GM23248 (cell line): ENCODE measurements around the gene FAM240B. TPM values are rescaled to one million over a fixed set of nuclear protein-coding genes. Genes with fewer than 3 reads are reported as not detected.

Experiments used
- DNase-seq: peaks from one replicate; pipeline ENCODE4 v3.0.0-alpha.2; 2015
- H2AFZ ChIP-seq: fragments of 200-600 bp; sonication (generic); 2 replicates; pipeline ENCODE4 v1.6.1; 2016; ENCODE audit warnings: antibody characterized with exemption
- H3F3A ChIP-seq: fragments of 200-600 bp; sonication (generic); 2 replicates; pipeline ENCODE4 v1.6.1; 2016; ENCODE audit warnings: mild to moderate bottlenecking, antibody characterized with exemption, mixed run types; ENCODE audit not compliant: insufficient read depth
- H3K27ac ChIP-seq: fragments of 200-600 bp; sonication (generic); 2 replicates; pipeline ENCODE4 v1.5.1; 2016; ENCODE audit warnings: mild to moderate bottlenecking
- H3K27me3 ChIP-seq: fragments of 200-600 bp; sonication (generic); replicated peaks from 2 replicates; pipeline ENCODE4 v1.6.1; 2016; ENCODE audit warnings: mild to moderate bottlenecking; ENCODE audit not compliant: insufficient read depth
- H3K36me3 ChIP-seq: fragments of 200-600 bp; sonication (generic); 2 replicates; pipeline ENCODE4 v1.6.1; 2016; ENCODE audit warnings: low read depth, mild to moderate bottlenecking
- H3K4me1 ChIP-seq: fragments of 200-600 bp; sonication (generic); 2 replicates; pipeline ENCODE4 v1.6.1; 2016; ENCODE audit warnings: mild to moderate bottlenecking; ENCODE audit not compliant: insufficient read depth
- H3K4me2 ChIP-seq: fragments of 200-600 bp; sonication (generic); one replicate; pipeline ENCODE4 v1.6.1; 2016; ENCODE audit warnings: mild to moderate bottlenecking; ENCODE audit not compliant: unreplicated experiment
- H3K4me3 ChIP-seq: fragments of 200-600 bp; sonication (generic); 2 replicates; pipeline ENCODE4 v1.5.1; 2016; ENCODE audit warnings: mild to moderate bottlenecking
- H3K79me2 ChIP-seq: fragments of 200-600 bp; sonication (generic); 2 replicates; pipeline ENCODE4 v1.6.1; 2016; ENCODE audit warnings: mild to moderate bottlenecking; ENCODE audit not compliant: insufficient read depth
- H3K9ac ChIP-seq: fragments of 200-600 bp; sonication (generic); 2 replicates; pipeline ENCODE4 v1.6.1; 2016; ENCODE audit warnings: mild to moderate bottlenecking
- H3K9me2 ChIP-seq: fragments of 200-600 bp; sonication (generic); 2 replicates; pipeline ENCODE4 v1.6.1; 2016; ENCODE audit warnings: mixed run types, mild to moderate bottlenecking, moderate library complexity; ENCODE audit not compliant: insufficient read depth
- H3K9me3 ChIP-seq: fragments of 200-600 bp; sonication (generic); one replicate; pipeline ENCODE4 v1.6.1; 2017; ENCODE audit warnings: low read depth
- H4K20me1 ChIP-seq: fragments of 200-600 bp; sonication (generic); 2 replicates; pipeline ENCODE4 v1.6.0; 2016; ENCODE audit not compliant: insufficient read depth
- EZH2 ChIP-seq: fragments of 200-600 bp; sonication (generic); IDR thresholded peaks from 2 replicates; pipeline ENCODE4 v1.6.1; 2018; ENCODE audit warnings: antibody characterized with exemption, mild to moderate bottlenecking; ENCODE audit not compliant: insufficient read depth, poor library complexity, severe bottlenecking
- EZH2phosphoT487 ChIP-seq: fragments of 200-600 bp; sonication (generic); IDR thresholded peaks from 2 replicates; pipeline ENCODE4 v1.6.1; 2018; ENCODE audit warnings: antibody characterized with exemption, moderate library complexity, mild to moderate bottlenecking, low read depth; ENCODE audit not compliant: insufficient read depth
- WGBS, 2 experiments: methylation state at CpG; one replicate each; pipeline ENCODE4 v1.1.6; 2015 to 2017; ENCODE audit warnings: low lambda C conversion rate in 2 of 2, low coverage in 1 of 2; ENCODE audit errors: missing lambda C conversion rate in 2 of 2; 5-methylcytosine and 5-hydroxymethylcytosine counted together
- in situ Hi-C: fragments of 300-500 bp; cut with MboI; formaldehyde crosslinking; loops from 2 replicates; pipeline ENCODE4 v1.15.0; 2020
- polyA plus RNA-seq: library from polyadenylated mRNA; unstranded; fragments of >200 nt; fragmentation: Nextera tagmentation; extraction: Ambion mirVana; gene quantifications from 2 replicates; pipeline ENCODE4 v1.2.1, GENCODE V29; 2016
- total RNA-seq: library from RNA; depleted of rRNA; stranded (reverse); fragments of >200 nt; shearing (Covaris generic); gene quantifications from 2 replicates; pipeline ENCODE4 v1.2.3, GENCODE V29; 2014

FAM240B gene
- total and polyA plus RNA-seq, 2 experiments from 2014 or later: not detected

DNA sequence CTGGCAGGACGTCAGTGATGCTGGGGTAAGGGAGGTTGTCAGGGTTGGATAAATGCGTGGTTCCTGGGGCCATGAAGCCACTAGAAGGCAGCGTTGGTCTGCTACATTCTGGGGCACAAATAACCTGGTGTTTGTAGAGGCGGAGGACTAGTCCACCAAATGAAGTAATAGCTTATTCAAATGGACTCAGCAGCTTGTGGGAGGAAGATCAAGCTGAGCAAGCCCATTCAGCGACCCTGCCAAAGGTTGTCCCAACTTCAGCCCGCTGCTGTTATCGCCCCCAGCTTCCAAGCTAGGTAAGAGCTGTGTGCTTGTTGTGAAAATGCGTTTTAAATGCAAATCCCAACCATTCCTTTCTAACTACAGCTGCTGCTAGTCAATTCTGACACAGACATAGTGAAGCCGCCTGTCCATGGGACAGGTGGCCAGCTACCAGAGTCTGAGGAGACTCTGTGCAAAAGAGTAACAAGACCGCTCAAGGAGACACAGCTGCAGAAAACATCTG lies 7.6 kb upstream of the FAM240B start:
- DNase-seq: no peak
- Histone ChIP-seq H3K9ac (no peak overlapping the region), H3K4me2 (no peak overlapping the region)

GRCh38 chr9:38724754-38725153 lies 4.8 kb upstream of the FAM240B start:
- H3K79me2 ChIP-seq: no peaks in the 10 kb centered on the region
- H2AFZ ChIP-seq: no peak overlapping the region
- in situ Hi-C loops: no loop called here
- H4K20me1 ChIP-seq: no peaks in the 10 kb centered on the region
- no peak overlapping the region for H3K4me2 ChIP-seq
- no peaks in the 10 kb centered on the region for H3K9me2 ChIP-seq
- H3F3A ChIP-seq: no peaks in the 10 kb centered on the region
- H3K9me3 ChIP-seq: no peaks in the 10 kb centered on the region
- H3K27ac ChIP-seq: no peak overlapping the region
- H3K4me3 ChIP-seq: no peak overlapping the region
- 58 to 59% methylated on average over 10 of the region's 10 CpGs for WGBS, 2 experiments
- H3K9ac ChIP-seq: no peak overlapping the region
- no peak for DNase-seq
- TF ChIP-seq EZH2phosphoT487: no peak
- TF ChIP-seq EZH2: no peak
- H3K27me3 ChIP-seq: no peaks in the 10 kb centered on the region
- H3K36me3 ChIP-seq: no peaks in the 10 kb centered on the region
- no peaks in the 10 kb centered on the region for H3K4me1 ChIP-seq

More for the DNA sequence above, 7.6 kb upstream of the FAM240B start:
- no peak overlapping the region for H2AFZ ChIP-seq
- no peak overlapping the region for H3K27ac ChIP-seq
- H3K79me2 ChIP-seq: no peaks in the 10 kb centered on the region
- no peaks in the 10 kb centered on the region for H3K4me1 ChIP-seq
- TF ChIP-seq EZH2phosphoT487 (no peak), EZH2 (no peak)
- no peaks in the 10 kb centered on the region for H3K9me2 ChIP-seq
- H3K27me3 ChIP-seq: no peaks in the 10 kb centered on the region
- H3F3A ChIP-seq: no peaks in the 10 kb centered on the region
- in situ Hi-C loops: no loop called here
- 15% methylated on average over 10 of the region's 10 CpGs for WGBS, 2 experiments
- no peak overlapping the region for H3K4me3 ChIP-seq
- H4K20me1 ChIP-seq: no peaks in the 10 kb centered on the region
- H3K36me3 ChIP-seq: no peaks in the 10 kb centered on the region
- no peaks in the 10 kb centered on the region for H3K9me3 ChIP-seq

DNA sequence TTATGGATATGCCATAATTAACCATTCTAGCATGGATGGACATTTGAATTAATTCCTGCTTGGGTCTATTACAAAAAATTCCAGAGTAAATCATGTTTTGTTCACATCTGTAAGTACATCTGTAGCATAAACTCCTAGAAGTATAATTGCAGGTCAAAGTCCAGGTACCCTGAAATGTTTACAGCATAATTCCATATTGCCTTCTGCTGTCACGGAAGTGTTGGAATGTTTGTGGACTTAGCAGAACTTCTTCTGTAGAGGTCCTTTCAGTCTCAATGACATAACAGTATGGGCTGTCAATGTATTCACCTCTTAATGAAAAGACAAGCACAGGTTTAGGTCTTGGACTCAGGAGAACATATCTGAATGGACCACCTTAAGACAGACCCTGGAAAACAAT lies 1.8 kb downstream of the FAM240B start:
- Histone ChIP-seq H3F3A (no peaks in the 10 kb centered on the region), H4K20me1 (no peaks in the 10 kb centered on the region), H3K36me3 (no peaks in the 10 kb centered on the region), H3K79me2 (no peaks in the 10 kb centered on the region), H2AFZ (no peak overlapping the region), H3K4me3 (no peak overlapping the region), H3K4me1 (no peaks in the 10 kb centered on the region), H3K27me3 (no peaks in the 10 kb centered on the region), H3K9me3 (no peaks in the 10 kb centered on the region), H3K4me2 (no peak overlapping the region), H3K27ac (no peak overlapping the region), H3K9ac (no peak overlapping the region), H3K9me2 (no peaks in the 10 kb centered on the region)
- in situ Hi-C loops: no loop called here
- no peak for DNase-seq
- 63 to 70% methylated on average over 1 of the region's 1 CpG for WGBS, 2 experiments
- TF ChIP-seq EZH2 (no peak), EZH2phosphoT487 (no peak)

DNA sequence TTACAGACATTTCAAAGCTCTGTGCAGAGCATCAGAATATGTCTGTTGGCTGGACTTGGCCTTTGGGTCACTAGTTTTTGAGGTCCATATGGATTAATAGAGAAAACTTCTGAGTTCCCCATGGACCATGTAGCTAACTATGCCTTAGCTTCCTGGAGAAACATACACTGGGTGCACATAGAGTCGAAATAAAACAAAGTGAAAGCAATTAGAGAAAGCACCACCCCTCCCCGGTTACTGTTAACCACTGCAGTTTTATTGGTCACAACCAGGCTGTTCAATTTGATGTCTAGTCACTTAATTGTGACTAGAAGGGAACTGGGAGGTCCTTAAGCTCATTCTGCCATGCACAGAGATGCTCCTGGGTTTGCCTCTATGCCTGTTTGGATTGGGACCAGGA lies 4.2 kb downstream of the FAM240B start:
- Histone ChIP-seq H4K20me1 (no peaks in the 10 kb centered on the region), H3K27ac (no peak overlapping the region), H3K9ac (no peak overlapping the region), H3K27me3 (no peaks in the 10 kb centered on the region), H2AFZ (no peak overlapping the region), H3K9me2 (no peaks in the 10 kb centered on the region), H3K36me3 (no peaks in the 10 kb centered on the region), H3F3A (no peaks in the 10 kb centered on the region), H3K79me2 (no peaks in the 10 kb centered on the region), H3K4me1 (no peaks in the 10 kb centered on the region), H3K4me2 (no peak overlapping the region), H3K4me3 (no peak overlapping the region), H3K9me3 (no peaks in the 10 kb centered on the region)
- DNase-seq: no peak
- WGBS, 2 experiments: 31 to 35% methylated on average over 2 of the region's 2 CpGs
- in situ Hi-C loops: no loop called here
- TF ChIP-seq EZH2: no peak
- TF ChIP-seq EZH2phosphoT487: no peak

DNA sequence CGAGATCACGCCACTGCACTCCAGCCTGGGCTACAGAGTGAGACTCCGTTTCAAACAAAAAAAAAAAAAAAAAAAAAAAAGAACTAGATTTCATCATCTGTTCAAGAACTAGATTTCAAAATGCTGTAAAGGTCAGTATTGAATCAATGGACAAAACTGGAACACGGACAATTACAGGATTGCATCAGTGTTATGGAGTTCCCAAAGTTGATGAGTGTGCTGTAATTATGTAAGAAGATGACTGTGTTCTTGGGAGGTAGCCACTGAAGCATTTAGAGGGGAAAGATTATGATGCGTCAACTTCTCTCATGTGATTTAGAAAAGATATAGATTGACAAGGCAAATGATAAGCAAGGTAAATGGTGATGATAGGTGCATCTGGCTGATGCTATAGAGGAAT lies 6.5 kb downstream of the FAM240B start:
- Histone ChIP-seq H3K4me2 (no peak overlapping the region), H3K4me1 (no peaks in the 10 kb centered on the region), H3K27ac (no peak overlapping the region), H3K36me3 (no peaks in the 10 kb centered on the region), H2AFZ (no peak overlapping the region), H3K4me3 (no peak overlapping the region), H3F3A (no peaks in the 10 kb centered on the region), H4K20me1 (no peaks in the 10 kb centered on the region), H3K27me3 (no peaks in the 10 kb centered on the region), H3K79me2 (no peaks in the 10 kb centered on the region), H3K9ac (no peak overlapping the region), H3K9me3 (no peaks in the 10 kb centered on the region), H3K9me2 (no peaks in the 10 kb centered on the region)
- WGBS, 2 experiments: 2 to 4% methylated on average over 2 to 5 of the region's 5 CpGs
- TF ChIP-seq EZH2 (no peak), EZH2phosphoT487 (no peak)
- in situ Hi-C loops: no loop called here
- peak; percentile 83 for DNase-seq
